ENCODE measurements around the gene WNK1.

WNK1 gene

DNA sequence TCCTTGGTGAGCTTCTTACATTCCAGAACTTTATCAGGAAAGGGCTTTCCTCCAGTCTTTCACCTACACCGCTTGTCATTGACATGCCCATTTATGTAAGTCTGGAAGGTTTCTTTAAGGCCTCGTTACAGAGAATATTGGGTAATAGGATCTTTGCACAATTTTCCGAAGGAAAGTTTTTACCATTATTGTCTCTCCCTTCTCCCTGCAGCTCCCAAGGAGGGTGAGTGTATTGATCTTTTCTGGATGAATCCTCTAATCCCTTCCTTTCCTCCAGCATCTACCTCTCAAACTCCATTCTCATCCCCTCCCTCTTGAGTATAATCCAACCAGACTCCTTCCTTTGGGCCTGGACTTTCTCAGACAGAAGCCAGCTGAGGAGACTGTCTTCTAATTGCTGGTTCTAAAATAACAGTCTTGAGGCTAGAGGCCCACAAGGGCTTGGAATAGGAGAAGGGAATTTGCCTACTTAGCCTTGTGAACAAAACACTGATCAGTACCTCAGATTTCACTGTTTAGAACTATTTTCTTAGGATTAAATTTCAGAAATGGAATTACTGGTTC, 21.8 kb downstream of the WNK1 start (continued):
- TF ChIP-seq, protein P1, sequence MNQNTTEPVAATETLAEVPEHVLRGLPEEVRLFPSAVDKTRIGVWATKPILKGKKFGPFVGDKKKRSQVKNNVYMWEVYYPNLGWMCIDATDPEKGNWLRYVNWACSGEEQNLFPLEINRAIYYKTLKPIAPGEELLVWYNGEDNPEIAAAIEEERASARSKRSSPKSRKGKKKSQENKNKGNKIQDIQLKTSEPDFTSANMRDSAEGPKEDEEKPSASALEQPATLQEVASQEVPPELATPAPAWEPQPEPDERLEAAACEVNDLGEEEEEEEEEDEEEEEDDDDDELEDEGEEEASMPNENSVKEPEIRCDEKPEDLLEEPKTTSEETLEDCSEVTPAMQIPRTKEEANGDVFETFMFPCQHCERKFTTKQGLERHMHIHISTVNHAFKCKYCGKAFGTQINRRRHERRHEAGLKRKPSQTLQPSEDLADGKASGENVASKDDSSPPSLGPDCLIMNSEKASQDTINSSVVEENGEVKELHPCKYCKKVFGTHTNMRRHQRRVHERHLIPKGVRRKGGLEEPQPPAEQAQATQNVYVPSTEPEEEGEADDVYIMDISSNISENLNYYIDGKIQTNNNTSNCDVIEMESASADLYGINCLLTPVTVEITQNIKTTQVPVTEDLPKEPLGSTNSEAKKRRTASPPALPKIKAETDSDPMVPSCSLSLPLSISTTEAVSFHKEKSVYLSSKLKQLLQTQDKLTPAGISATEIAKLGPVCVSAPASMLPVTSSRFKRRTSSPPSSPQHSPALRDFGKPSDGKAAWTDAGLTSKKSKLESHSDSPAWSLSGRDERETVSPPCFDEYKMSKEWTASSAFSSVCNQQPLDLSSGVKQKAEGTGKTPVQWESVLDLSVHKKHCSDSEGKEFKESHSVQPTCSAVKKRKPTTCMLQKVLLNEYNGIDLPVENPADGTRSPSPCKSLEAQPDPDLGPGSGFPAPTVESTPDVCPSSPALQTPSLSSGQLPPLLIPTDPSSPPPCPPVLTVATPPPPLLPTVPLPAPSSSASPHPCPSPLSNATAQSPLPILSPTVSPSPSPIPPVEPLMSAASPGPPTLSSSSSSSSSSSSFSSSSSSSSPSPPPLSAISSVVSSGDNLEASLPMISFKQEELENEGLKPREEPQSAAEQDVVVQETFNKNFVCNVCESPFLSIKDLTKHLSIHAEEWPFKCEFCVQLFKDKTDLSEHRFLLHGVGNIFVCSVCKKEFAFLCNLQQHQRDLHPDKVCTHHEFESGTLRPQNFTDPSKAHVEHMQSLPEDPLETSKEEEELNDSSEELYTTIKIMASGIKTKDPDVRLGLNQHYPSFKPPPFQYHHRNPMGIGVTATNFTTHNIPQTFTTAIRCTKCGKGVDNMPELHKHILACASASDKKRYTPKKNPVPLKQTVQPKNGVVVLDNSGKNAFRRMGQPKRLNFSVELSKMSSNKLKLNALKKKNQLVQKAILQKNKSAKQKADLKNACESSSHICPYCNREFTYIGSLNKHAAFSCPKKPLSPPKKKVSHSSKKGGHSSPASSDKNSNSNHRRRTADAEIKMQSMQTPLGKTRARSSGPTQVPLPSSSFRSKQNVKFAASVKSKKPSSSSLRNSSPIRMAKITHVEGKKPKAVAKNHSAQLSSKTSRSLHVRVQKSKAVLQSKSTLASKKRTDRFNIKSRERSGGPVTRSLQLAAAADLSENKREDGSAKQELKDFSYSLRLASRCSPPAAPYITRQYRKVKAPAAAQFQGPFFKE (tag by site-specific recombination; IDR thresholded peaks at IDR 0.05; ENCODE audit: borderline replicate concordance), result no peak
- TF ChIP-seq, protein P2, sequence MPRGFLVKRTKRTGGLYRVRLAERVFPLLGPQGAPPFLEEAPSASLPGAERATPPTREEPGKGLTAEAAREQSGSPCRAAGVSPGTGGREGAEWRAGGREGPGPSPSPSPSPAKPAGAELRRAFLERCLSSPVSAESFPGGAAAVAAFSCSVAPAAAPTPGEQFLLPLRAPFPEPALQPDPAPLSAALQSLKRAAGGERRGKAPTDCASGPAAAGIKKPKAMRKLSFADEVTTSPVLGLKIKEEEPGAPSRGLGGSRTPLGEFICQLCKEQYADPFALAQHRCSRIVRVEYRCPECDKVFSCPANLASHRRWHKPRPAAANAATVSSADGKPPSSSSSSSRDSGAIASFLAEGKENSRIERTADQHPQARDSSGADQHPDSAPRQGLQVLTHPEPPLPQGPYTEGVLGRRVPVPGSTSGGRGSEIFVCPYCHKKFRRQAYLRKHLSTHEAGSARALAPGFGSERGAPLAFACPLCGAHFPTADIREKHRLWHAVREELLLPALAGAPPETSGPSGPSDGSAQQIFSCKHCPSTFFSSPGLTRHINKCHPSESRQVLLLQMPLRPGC (tag by site-specific recombination; IDR thresholded peaks at IDR 0.05), result no peak
- no peak for TF ChIP-seq SCRT2 (tag by site-specific recombination; IDR thresholded peaks at IDR 0.05)
- TF ChIP-seq, protein P3, sequence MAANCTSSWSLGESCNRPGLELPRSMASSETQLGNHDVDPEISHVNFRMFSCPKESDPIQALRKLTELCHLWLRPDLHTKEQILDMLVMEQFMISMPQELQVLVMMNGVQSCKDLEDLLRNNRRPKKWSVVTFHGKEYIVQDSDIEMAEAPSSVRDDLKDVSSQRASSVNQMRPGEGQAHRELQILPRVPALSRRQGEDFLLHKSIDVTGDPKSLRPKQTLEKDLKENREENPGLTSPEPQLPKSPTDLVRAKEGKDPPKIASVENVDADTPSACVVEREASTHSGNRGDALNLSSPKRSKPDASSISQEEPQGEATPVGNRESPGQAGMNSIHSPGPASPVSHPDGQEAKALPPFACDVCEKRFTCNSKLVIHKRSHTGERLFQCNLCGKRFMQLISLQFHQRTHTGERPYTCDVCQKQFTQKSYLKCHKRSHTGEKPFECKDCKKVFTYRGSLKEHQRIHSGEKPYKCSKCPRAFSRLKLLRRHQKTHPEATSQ (tag by site-specific recombination; IDR thresholded peaks at IDR 0.05), result no peak
- TF ChIP-seq, protein P4, sequence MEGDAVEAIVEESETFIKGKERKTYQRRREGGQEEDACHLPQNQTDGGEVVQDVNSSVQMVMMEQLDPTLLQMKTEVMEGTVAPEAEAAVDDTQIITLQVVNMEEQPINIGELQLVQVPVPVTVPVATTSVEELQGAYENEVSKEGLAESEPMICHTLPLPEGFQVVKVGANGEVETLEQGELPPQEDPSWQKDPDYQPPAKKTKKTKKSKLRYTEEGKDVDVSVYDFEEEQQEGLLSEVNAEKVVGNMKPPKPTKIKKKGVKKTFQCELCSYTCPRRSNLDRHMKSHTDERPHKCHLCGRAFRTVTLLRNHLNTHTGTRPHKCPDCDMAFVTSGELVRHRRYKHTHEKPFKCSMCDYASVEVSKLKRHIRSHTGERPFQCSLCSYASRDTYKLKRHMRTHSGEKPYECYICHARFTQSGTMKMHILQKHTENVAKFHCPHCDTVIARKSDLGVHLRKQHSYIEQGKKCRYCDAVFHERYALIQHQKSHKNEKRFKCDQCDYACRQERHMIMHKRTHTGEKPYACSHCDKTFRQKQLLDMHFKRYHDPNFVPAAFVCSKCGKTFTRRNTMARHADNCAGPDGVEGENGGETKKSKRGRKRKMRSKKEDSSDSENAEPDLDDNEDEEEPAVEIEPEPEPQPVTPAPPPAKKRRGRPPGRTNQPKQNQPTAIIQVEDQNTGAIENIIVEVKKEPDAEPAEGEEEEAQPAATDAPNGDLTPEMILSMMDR (tag by site-specific recombination; IDR thresholded peaks at IDR 0.05), result no peak
- TF ChIP-seq ZNF114 (tag by site-specific recombination; IDR thresholded peaks at IDR 0.05), result no peak
- TF ChIP-seq ZNF837 (tag by site-specific recombination; IDR thresholded peaks at IDR 0.05), result no peak
- peak; percentile 82 for TF ChIP-seq PRDM1 (tag by site-specific recombination; IDR thresholded peaks at IDR 0.05)
- TF ChIP-seq, protein P5, sequence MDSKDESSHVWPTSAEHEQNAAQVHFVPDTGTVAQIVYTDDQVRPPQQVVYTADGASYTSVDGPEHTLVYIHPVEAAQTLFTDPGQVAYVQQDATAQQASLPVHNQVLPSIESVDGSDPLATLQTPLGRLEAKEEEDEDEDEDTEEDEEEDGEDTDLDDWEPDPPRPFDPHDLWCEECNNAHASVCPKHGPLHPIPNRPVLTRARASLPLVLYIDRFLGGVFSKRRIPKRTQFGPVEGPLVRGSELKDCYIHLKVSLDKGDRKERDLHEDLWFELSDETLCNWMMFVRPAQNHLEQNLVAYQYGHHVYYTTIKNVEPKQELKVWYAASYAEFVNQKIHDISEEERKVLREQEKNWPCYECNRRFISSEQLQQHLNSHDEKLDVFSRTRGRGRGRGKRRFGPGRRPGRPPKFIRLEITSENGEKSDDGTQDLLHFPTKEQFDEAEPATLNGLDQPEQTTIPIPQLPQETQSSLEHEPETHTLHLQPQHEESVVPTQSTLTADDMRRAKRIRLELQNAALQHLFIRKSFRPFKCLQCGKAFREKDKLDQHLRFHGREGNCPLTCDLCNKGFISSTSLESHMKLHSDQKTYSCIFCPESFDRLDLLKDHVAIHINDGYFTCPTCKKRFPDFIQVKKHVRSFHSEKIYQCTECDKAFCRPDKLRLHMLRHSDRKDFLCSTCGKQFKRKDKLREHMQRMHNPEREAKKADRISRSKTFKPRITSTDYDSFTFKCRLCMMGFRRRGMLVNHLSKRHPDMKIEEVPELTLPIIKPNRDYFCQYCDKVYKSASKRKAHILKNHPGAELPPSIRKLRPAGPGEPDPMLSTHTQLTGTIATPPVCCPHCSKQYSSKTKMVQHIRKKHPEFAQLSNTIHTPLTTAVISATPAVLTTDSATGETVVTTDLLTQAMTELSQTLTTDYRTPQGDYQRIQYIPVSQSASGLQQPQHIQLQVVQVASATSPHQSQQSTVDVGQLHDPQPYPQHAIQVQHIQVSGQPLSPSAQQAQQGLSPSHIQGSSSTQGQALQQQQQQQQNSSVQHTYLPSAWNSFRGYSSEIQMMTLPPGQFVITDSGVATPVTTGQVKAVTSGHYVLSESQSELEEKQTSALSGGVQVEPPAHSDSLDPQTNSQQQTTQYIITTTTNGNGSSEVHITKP (tag by site-specific recombination; IDR thresholded peaks at IDR 0.05), result no peak
- TF ChIP-seq IKZF3 (tag by site-specific recombination; IDR thresholded peaks at IDR 0.05), result peak; percentile 62; the same call in 1 of the 2 replicates
- TF ChIP-seq, protein P6, sequence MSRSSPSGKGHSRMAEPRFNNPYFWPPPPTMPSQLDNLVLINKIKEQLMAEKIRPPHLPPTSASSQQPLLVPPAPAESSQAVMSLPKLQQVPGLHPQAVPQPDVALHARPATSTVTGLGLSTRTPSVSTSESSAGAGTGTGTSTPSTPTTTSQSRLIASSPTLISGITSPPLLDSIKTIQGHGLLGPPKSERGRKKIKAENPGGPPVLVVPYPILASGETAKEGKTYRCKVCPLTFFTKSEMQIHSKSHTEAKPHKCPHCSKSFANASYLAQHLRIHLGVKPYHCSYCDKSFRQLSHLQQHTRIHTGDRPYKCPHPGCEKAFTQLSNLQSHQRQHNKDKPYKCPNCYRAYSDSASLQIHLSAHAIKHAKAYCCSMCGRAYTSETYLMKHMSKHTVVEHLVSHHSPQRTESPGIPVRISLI (tag by site-specific recombination; IDR thresholded peaks at IDR 0.05), result no peak
- TF ChIP-seq ZNF23 (tag by site-specific recombination; IDR thresholded peaks at IDR 0.05; ENCODE audit: borderline replicate concordance), result no peak
- TF ChIP-seq ZNF16 (tag by site-specific recombination; IDR thresholded peaks at IDR 0.05; ENCODE audit: low read depth), result no peak
- TF ChIP-seq ZNF266 (tag by site-specific recombination; IDR thresholded peaks at IDR 0.05; ENCODE audit: low read depth), result no peak
- TF ChIP-seq ZFHX2 (tag by site-specific recombination; conservative IDR thresholded peaks at IDR 0.05), result no peak
- TF ChIP-seq ZSCAN30 (tag by site-specific recombination; IDR thresholded peaks at IDR 0.05), result peak; percentile 63; the same call in 1 of the 2 replicates
- no peak for TF ChIP-seq ZNF350 (tag by site-specific recombination; IDR thresholded peaks at IDR 0.05)
- TF ChIP-seq ZNF2 (tag by site-specific recombination; IDR thresholded peaks at IDR 0.05), result no peak
- TF ChIP-seq SALL2 (tag by site-specific recombination; IDR thresholded peaks at IDR 0.05; ENCODE audit: borderline replicate concordance), result no peak
- no peak for TF ChIP-seq KLF7 (tag by site-specific recombination; IDR thresholded peaks at IDR 0.05; ENCODE audit: borderline replicate concordance)
- TF ChIP-seq ZNF596 (tag by site-specific recombination; IDR thresholded peaks at IDR 0.05), result no peak
- TF ChIP-seq ZNF626 (tag by site-specific recombination; IDR thresholded peaks at IDR 0.05), result no peak
- peak; percentile 70; the same call in 1 of the 2 replicates for TF ChIP-seq ZNF10 (tag by site-specific recombination; IDR thresholded peaks at IDR 0.05)
- 0 out of 2 replicates have a peak, but pooled peaks have one; percentile 37 for TF ChIP-seq ZNF843 (tag by site-specific recombination; IDR thresholded peaks at IDR 0.05)
- TF ChIP-seq ZNF624 (tag by site-specific recombination; IDR thresholded peaks at IDR 0.05), result no peak

Data from HEK293 (cell line).